Panc1 (cell line): ENCODE data around the gene KIAA1671.

Source experiments
- CTCF ChIP-seq: fragments of 450-650 bp; IDR thresholded peaks from 2 replicates; pipeline ENCODE4 v1.5.1; 2017; ENCODE audit warnings: mild to moderate bottlenecking
- REST ChIP-seq, 2 experiments: IDR thresholded peaks; 2 replicates each; pipeline ENCODE4 v1.6.1; 2011 to 2012; ENCODE audit warnings: low read depth in 2 of 2, control low read depth in 1 of 2, low read length in 1 of 2, mild to moderate bottlenecking in 1 of 2, moderate library complexity in 1 of 2; ENCODE audit not compliant: insufficient read depth in 1 of 2

GRCh38 chr22:24925586-24926427 is 26.7 kb upstream of the KIAA1671 start:
- TF ChIP-seq CTCF (no peak), REST (IDR thresholded peaks at IDR 0.05; ENCODE audit: insufficient read depth in 1 of 2, low read depth in 2 of 2, low read length in 1 of 2) (no peak)
